BLaER1 treated with 17β-estradiol and CSF1 and Interleukin-3, amounts not matched to agents 10 nM and 100 nM (cell line): ENCODE results near the gene KCNK1.

Experiments used
- H3K27ac ChIP-seq, 11 experiments: shearing (Covaris generic); formaldehyde crosslinking; 2 replicates each; pipeline ENCODE4 v1.8.1; 2022
- H3K27me3 ChIP-seq, 11 experiments: shearing (Covaris generic); formaldehyde crosslinking; 2 replicates each; pipeline ENCODE4 v1.8.1; 2022
- H3K36me3 ChIP-seq, 11 experiments: shearing (Covaris generic); formaldehyde crosslinking; 2 replicates each; pipeline ENCODE4 v1.8.1; 2022
- H3K4me1 ChIP-seq, 10 experiments: shearing (Covaris generic); formaldehyde crosslinking; 2 replicates each; pipeline ENCODE4 v1.8.1; 2022
- H3K4me2 ChIP-seq, 11 experiments: shearing (Covaris generic); formaldehyde crosslinking; 2 replicates each; pipeline ENCODE4 v1.8.1; 2022
- H3K4me3 ChIP-seq, 10 experiments: shearing (Covaris generic); formaldehyde crosslinking; 2 replicates each; pipeline ENCODE4 v1.8.1; 2022
- H3K9ac ChIP-seq, 11 experiments: shearing (Covaris generic); formaldehyde crosslinking; 2 replicates each; pipeline ENCODE4 v1.8.1; 2022
- H3K9me3 ChIP-seq, 11 experiments: shearing (Covaris generic); formaldehyde crosslinking; replicated peaks in 1 of 11; 2 replicates each; pipeline ENCODE4 v1.8.1; 2022
- H4K20me1 ChIP-seq, 11 experiments: shearing (Covaris generic); formaldehyde crosslinking; 2 replicates each; pipeline ENCODE4 v1.8.1; 2022
- Cebpa-rat ChIP-seq, 11 experiments: shearing (Covaris generic); IDR thresholded peaks; 2 replicates each; pipeline ENCODE4 v1.8.1; 2022

Gene KCNK1

GRCh38 chr1:233627376-233627775 is 13.5 kb downstream of the KCNK1 start:
- no peak overlapping the region for H3K4me2 ChIP-seq
- TF ChIP-seq Cebpa-rat (IDR thresholded peaks at IDR 0.05), result no peak
- H3K36me3 ChIP-seq, result no peaks in the 10 kb centered on the region
- H3K27ac ChIP-seq, result no peak overlapping the region
- no peaks in the 10 kb centered on the region for H3K9me3 ChIP-seq
- H4K20me1 ChIP-seq, result no peaks in the 10 kb centered on the region
- no peaks in the 10 kb centered on the region for H3K4me1 ChIP-seq
- H3K27me3 ChIP-seq, result no peaks in the 10 kb centered on the region
- H3K9ac ChIP-seq, result no peak overlapping the region
- H3K4me3 ChIP-seq, result no peak overlapping the region

- H4K20me1 ChIP-seq, result no peaks in the 10 kb centered on the region
- no peak overlapping the region for H3K4me3 ChIP-seq
- no peaks in the 10 kb centered on the region for H3K27me3 ChIP-seq
- H3K36me3 ChIP-seq, result no peaks in the 10 kb centered on the region
- no peak overlapping the region for H3K27ac ChIP-seq
- no peaks in the 10 kb centered on the region for H3K9me3 ChIP-seq
- H3K4me2 ChIP-seq, result no peak overlapping the region
- H3K9ac ChIP-seq, result no peak overlapping the region
- no peaks in the 10 kb centered on the region for H3K4me1 ChIP-seq
- TF ChIP-seq Cebpa-rat (IDR thresholded peaks at IDR 0.05), result no peak
Observed at GRCh38 chr1:233627823-233628222, 13.9 kb downstream of the KCNK1 start.

GRCh38 chr1:233629305-233629935 is 15.5 kb downstream of the KCNK1 start:
- no peak overlapping the region for H3K9ac ChIP-seq
- no peak overlapping the region for H3K4me2 ChIP-seq
- H3K36me3 ChIP-seq, result no peaks in the 10 kb centered on the region
- H3K9me3 ChIP-seq, result no peaks in the 10 kb centered on the region
- no peaks in the 10 kb centered on the region for H3K4me1 ChIP-seq
- H3K27ac ChIP-seq, result no peak overlapping the region
- TF ChIP-seq Cebpa-rat (IDR thresholded peaks at IDR 0.05), result no peak
- H3K4me3 ChIP-seq, result no peak overlapping the region
- no peaks in the 10 kb centered on the region for H3K27me3 ChIP-seq
- no peaks in the 10 kb centered on the region for H4K20me1 ChIP-seq

- no peaks in the 10 kb centered on the region for H3K9me3 ChIP-seq
- no peaks in the 10 kb centered on the region for H3K4me1 ChIP-seq
- H3K4me3 ChIP-seq, result no peak overlapping the region
- H4K20me1 ChIP-seq, result no peaks in the 10 kb centered on the region
- no peaks in the 10 kb centered on the region for H3K36me3 ChIP-seq
- H3K27ac ChIP-seq, result no peak overlapping the region
- H3K9ac ChIP-seq, result no peak overlapping the region
- no peaks in the 10 kb centered on the region for H3K27me3 ChIP-seq
- no peak overlapping the region for H3K4me2 ChIP-seq
- TF ChIP-seq Cebpa-rat (IDR thresholded peaks at IDR 0.05), result no peak
Observed at GRCh38 chr1:233631810-233632405, 18.0 kb downstream of the KCNK1 start.

GRCh38 chr1:233632436-233632835 is 18.5 kb downstream of the KCNK1 start:
- Histone ChIP-seq H3K36me3 (no peaks in the 10 kb centered on the region), H3K27me3 (no peaks in the 10 kb centered on the region), H4K20me1 (no peaks in the 10 kb centered on the region), H3K4me1 (no peaks in the 10 kb centered on the region), H3K4me2 (no peak overlapping the region), H3K9ac (no peak overlapping the region), H3K9me3 (no peaks in the 10 kb centered on the region), H3K27ac (no peak overlapping the region), H3K4me3 (no peak overlapping the region)
- no peak for TF ChIP-seq Cebpa-rat (IDR thresholded peaks at IDR 0.05)

GRCh38 chr1:233635765-233636502 is 22.0 kb downstream of the KCNK1 start:
- peaks cover 0 to 5% (median 1%) of the 10 kb centered on the region in 10 experiments; a peak in 5 of 20 replicates for H3K4me1 ChIP-seq
- H3K9me3 ChIP-seq, result no peaks in the 10 kb centered on the region
- H3K27ac ChIP-seq, result no peak overlapping the region
- no peak overlapping the region for H3K9ac ChIP-seq
- no peak overlapping the region for H3K4me3 ChIP-seq
- no peaks in the 10 kb centered on the region for H3K36me3 ChIP-seq
- H3K4me2 ChIP-seq, result no peak overlapping the region
- no peak for TF ChIP-seq Cebpa-rat (IDR thresholded peaks at IDR 0.05)
- no peaks in the 10 kb centered on the region for H3K27me3 ChIP-seq
- no peaks in the 10 kb centered on the region for H4K20me1 ChIP-seq

- Histone ChIP-seq H3K36me3 (no peaks in the 10 kb centered on the region), H3K27ac (no peak overlapping the region), H3K4me3 (no peak overlapping the region), H3K9ac (no peak overlapping the region), H3K4me2 (no peak overlapping the region), H3K9me3 (no peaks in the 10 kb centered on the region), H4K20me1 (no peaks in the 10 kb centered on the region), H3K4me1 (peaks cover 0 to 5% (median 1%) of the 10 kb centered on the region in 10 experiments; a peak in 5 of 20 replicates), H3K27me3 (no peaks in the 10 kb centered on the region)
- TF ChIP-seq Cebpa-rat (IDR thresholded peaks at IDR 0.05), result no peak
Observed at GRCh38 chr1:233636503-233636877, 22.6 kb downstream of the KCNK1 start.

GRCh38 chr1:233638513-233638912 is 24.6 kb downstream of the KCNK1 start:
- Histone ChIP-seq H4K20me1 (no peaks in the 10 kb centered on the region), H3K4me2 (no peak overlapping the region)

GRCh38 chr1:233639611-233640010 is 25.7 kb downstream of the KCNK1 start:
- H4K20me1 ChIP-seq, result no peaks in the 10 kb centered on the region
- H3K36me3 ChIP-seq, result no peaks in the 10 kb centered on the region
- H3K9ac ChIP-seq, result no peak overlapping the region
- H3K4me2 ChIP-seq, result peak overlapping the region in 7 of 11 experiments; percentile 1 to 30 (median 27); a peak in 4 of 22 replicates
- no peak for TF ChIP-seq Cebpa-rat (IDR thresholded peaks at IDR 0.05)
- no peaks in the 10 kb centered on the region for H3K27me3 ChIP-seq
- H3K27ac ChIP-seq, result no peak overlapping the region; a peak in 1 of 22 replicates
- H3K4me3 ChIP-seq, result no peak overlapping the region
- H3K9me3 ChIP-seq, result no peaks in the 10 kb centered on the region
- peaks cover 0 to 5% (median 1%) of the 10 kb centered on the region in 10 experiments; a peak in 5 of 20 replicates for H3K4me1 ChIP-seq

More at GRCh38 chr1:233638513-233638912, 24.6 kb downstream of the KCNK1 start:
- H3K36me3 ChIP-seq, result no peaks in the 10 kb centered on the region
- H3K27me3 ChIP-seq, result no peaks in the 10 kb centered on the region
- H3K9ac ChIP-seq, result no peak overlapping the region
- peaks cover 0 to 5% (median 1%) of the 10 kb centered on the region in 10 experiments; a peak in 5 of 20 replicates for H3K4me1 ChIP-seq
- no peak overlapping the region for H3K4me3 ChIP-seq
- H3K27ac ChIP-seq, result no peak overlapping the region
- H3K9me3 ChIP-seq, result no peaks in the 10 kb centered on the region
- no peak for TF ChIP-seq Cebpa-rat (IDR thresholded peaks at IDR 0.05)
